ENCODE results near the gene IFI30. TPM values are rescaled to one million over a fixed set of nuclear protein-coding genes. Genes with fewer than 3 reads are reported as not detected.

The IFI30 gene
- total RNA-seq, 4 donors from 2014 or later: 22.4 to 92.8 (median 42.9) TPM

DNA sequence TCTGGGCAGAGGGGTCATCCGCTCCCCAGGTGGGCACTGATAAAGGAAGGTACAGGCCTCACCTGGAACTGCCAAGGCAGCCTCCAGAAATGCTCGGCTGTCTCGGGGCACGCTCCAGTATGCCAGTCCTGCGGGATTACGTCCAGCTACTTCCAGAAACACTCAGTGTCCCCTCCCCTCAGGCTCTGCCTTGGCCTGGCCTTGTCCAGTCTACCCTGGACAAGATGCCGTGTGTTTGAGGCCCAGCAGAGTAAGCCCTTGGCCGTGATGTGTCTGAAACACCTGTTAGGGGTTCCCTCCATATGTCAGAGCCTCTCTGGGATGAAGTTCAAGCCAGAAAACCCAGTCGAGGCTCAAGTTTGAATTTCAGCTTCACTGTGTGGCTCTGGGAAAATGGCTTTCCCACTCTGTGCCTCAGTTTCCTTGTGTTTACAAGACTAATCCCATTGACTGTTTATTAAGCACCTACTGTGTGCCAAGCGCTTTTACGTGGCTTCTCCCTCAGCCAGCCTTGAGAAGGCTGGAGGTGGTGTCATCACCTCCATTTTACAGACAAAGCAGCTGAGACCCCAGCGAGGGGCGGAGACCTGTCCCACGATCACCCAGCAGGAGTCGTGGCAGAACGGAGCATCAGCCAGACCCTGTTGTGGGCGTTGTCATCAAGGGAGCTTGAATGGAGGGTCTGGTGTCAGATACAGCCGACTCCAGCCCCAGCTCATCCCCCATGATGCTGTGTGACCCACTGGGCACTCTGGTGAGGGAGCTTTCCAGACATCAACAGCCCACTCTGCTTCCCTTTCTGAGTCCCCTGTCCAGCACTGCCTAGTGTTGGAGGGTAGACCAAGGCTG is 22.6 kb upstream of the IFI30 start:
- Histone ChIP-seq H3K9me3 (no peaks in the 10 kb centered on the region), H3K27me3 (no peaks in the 10 kb centered on the region), H3K27ac (replicated peaks in 1 of 4) (peak overlapping the region; percentile 89 to 97 (median 94)), H3K36me3 (peaks cover 8 to 38% (median 22%) of the 10 kb centered on the region in 4 donors), H3K4me1 (peaks cover 21 to 39% (median 36%) of the 10 kb centered on the region in 4 donors), H3K4me3 (no peak overlapping the region)
- no peak for TF ChIP-seq POLR2A (IDR thresholded peaks at IDR 0.05; ENCODE audit: low read depth)
- no peak for TF ChIP-seq EP300 (IDR thresholded peaks at IDR 0.05)
- WGBS: 84% methylated on average over 16 of the region's 18 CpGs
- DNase-seq (ENCODE audit: extremely low spot score): no peak
- intact Hi-C loops (cut with DNase I): loop anchor here (5.0 to 10.0 kb wide), 2 partner anchors 39 to 146 kb away; partner anchors contain the start of gene ARRDC2

DNA sequence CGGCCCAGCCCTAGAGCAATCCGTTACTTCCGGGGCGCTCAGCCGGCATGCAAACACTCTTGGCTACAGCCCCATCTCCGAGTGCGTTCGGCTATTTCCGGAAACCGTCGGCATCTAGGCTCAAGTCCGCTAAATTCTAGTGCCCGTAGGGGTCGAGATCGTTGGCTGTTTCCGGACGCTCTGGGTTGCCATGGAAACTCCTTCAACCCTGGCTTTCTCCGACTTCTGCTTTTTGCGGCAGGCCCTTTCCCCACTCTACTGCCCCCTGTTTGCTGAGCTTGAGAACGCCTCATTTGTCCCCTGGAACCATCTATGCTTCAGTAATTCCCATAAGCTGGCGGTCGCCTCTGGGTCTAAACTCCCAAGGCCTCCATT is 21.2 kb upstream of the IFI30 start:
- H3K27me3 ChIP-seq: no peaks in the 10 kb centered on the region
- WGBS: under 1% methylated on average over 22 of the region's 22 CpGs
- DNase-seq (ENCODE audit: extremely low spot score): peak; percentile 99
- H3K36me3 ChIP-seq: peaks cover 8 to 27% (median 13%) of the 10 kb centered on the region in 4 donors
- H3K4me1 ChIP-seq: peaks cover 35 to 53% (median 50%) of the 10 kb centered on the region in 4 donors
- H3K9me3 ChIP-seq: no peaks in the 10 kb centered on the region
- intact Hi-C loops (cut with DNase I): loop anchor here (5.0 to 10.0 kb wide), 2 partner anchors 40 to 148 kb away; partner anchors contain the start of gene ARRDC2
- TF ChIP-seq POLR2A (IDR thresholded peaks at IDR 0.05; ENCODE audit: low read depth) (no peak), POLR2AphosphoS5 (IDR thresholded peaks at IDR 0.05) (peak; percentile 49 to 59)
- TF ChIP-seq, protein P1, sequence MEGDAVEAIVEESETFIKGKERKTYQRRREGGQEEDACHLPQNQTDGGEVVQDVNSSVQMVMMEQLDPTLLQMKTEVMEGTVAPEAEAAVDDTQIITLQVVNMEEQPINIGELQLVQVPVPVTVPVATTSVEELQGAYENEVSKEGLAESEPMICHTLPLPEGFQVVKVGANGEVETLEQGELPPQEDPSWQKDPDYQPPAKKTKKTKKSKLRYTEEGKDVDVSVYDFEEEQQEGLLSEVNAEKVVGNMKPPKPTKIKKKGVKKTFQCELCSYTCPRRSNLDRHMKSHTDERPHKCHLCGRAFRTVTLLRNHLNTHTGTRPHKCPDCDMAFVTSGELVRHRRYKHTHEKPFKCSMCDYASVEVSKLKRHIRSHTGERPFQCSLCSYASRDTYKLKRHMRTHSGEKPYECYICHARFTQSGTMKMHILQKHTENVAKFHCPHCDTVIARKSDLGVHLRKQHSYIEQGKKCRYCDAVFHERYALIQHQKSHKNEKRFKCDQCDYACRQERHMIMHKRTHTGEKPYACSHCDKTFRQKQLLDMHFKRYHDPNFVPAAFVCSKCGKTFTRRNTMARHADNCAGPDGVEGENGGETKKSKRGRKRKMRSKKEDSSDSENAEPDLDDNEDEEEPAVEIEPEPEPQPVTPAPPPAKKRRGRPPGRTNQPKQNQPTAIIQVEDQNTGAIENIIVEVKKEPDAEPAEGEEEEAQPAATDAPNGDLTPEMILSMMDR (IDR thresholded peaks at IDR 0.05): peak; percentile 43 to 66 (median 59)
- H3K4me3 ChIP-seq: peak overlapping the region; percentile 79 to 97 (median 86)
- peak overlapping the region; percentile 89 to 97 (median 94) for H3K27ac ChIP-seq (replicated peaks in 1 of 4)

DNA sequence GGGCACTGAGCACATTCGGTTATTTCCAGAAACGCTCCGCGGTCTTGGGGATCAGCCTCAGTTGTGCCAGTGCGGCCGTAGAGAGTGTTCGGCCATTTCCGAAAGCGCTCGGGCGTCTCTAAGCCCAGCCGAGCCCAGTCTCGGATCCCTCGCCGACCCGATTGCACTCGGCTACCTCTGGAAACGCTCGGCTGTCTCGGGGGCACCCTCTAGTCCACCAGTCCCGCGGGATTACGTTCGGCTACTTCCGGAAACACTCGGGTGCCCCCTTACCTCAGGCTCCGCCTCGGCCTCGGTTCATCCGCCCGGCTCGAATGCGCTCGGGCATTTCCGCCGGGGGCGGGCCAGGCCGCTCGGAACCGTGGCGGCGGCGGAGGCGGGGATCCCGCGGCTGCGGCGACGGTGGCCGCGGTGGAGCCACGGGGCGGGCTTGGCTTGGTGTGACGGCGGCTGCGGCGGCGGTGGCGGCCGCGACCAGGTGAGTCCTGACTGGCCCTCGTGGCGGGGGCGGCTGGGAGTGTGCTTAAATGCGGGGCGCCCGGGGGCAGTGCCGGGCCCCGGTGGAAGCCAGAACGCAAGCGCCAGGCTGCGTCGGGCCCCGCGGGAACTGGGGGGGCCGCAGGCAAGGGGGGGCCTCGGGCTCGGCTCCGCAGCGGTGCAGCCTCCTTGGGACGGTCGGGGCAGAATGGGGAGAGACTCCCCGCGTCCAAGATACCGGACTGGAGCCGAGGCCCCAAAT is 20.6 kb upstream of the IFI30 start, which contains the start of gene PIK3R2:
Gene PIK3R2 (plus strand): TSS at position 347 of the 739 bp plus-strand sequence. CDS start 2,717 bp downstream, outside the sequence.
- 2% methylated on average over 40 of the region's 86 CpGs for WGBS
- intact Hi-C loops (cut with DNase I): loop anchor here (5.0 to 10.0 kb wide), 2 partner anchors 41 to 148 kb away; partner anchors contain the start of gene ARRDC2

DNA sequence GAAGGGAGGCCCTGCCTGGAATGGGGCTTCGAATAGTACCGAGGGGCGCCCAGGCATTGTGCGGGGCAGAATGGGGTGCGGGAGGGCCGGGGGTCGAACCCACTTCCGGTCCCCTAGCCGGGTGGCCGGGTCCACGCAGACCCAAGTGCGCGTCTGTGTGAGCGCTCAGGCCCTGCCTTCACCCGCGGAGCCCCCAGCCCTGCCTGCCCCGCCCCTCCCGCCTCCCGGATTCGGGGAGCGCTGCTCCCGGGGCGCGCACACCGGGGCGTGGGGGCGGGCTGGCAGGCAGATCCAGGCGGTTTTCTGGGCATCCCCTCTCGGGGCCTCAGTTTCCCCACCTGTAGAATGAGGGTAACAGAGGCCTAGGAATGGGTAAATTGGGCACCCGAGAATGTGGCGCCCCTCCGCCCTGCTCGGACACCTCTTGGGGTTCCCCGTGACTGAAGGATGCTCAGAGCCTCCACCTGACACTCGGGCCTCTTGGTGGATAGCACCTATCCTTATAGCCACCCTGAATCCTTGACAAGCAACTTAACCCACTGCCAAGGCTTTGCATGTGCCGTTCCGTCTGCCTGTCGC is 20.0 kb upstream of the IFI30 start:
- no peaks in the 10 kb centered on the region for H3K27me3 ChIP-seq
- H3K27ac ChIP-seq (replicated peaks in 1 of 4): peak overlapping the region; percentile 89 to 97 (median 94)
- peak overlapping the region; percentile 79 to 97 (median 86) for H3K4me3 ChIP-seq
- intact Hi-C loops (cut with DNase I): loop anchor here (5.0 to 10.0 kb wide), 2 partner anchors 41 to 149 kb away; partner anchors contain the start of gene ARRDC2
- DNase-seq (ENCODE audit: extremely low spot score): peak; percentile 90
- 8% methylated on average over 12 of the region's 38 CpGs for WGBS
- peaks cover 7 to 15% (median 10%) of the 10 kb centered on the region in 4 donors for H3K36me3 ChIP-seq
- TF ChIP-seq EP300 (IDR thresholded peaks at IDR 0.05): no peak
- TF ChIP-seq, protein P1 (IDR thresholded peaks at IDR 0.05): no peak
- no peak for TF ChIP-seq POLR2A (IDR thresholded peaks at IDR 0.05; ENCODE audit: low read depth)
- no peak for TF ChIP-seq POLR2AphosphoS5 (IDR thresholded peaks at IDR 0.05)
- no peaks in the 10 kb centered on the region for H3K9me3 ChIP-seq
- peaks cover 41 to 60% (median 59%) of the 10 kb centered on the region in 4 donors for H3K4me1 ChIP-seq

More for the DNA sequence above, 20.6 kb upstream of the IFI30 start, which contains the start of gene PIK3R2:
- H3K4me1 ChIP-seq: peaks cover 41 to 58% (median 55%) of the 10 kb centered on the region in 4 donors
- H3K36me3 ChIP-seq: peaks cover 7 to 21% (median 10%) of the 10 kb centered on the region in 4 donors
- H3K27me3 ChIP-seq: no peaks in the 10 kb centered on the region
- peak within 1 kb of the TSS; percentile 89 to 97 (median 94) for H3K27ac ChIP-seq (replicated peaks in 1 of 4)
- H3K9me3 ChIP-seq: no peaks in the 10 kb centered on the region
- H3K4me3 ChIP-seq: peak within 1 kb of the TSS; percentile 79 to 97 (median 86)
- peak; percentile 99 for DNase-seq (ENCODE audit: extremely low spot score)
- TF ChIP-seq POLR2AphosphoS5 (IDR thresholded peaks at IDR 0.05) (peak; percentile 63 to 76), EP300 (IDR thresholded peaks at IDR 0.05) (no peak), POLR2A (IDR thresholded peaks at IDR 0.05; ENCODE audit: low read depth) (peak; percentile 13)
- TF ChIP-seq, protein P1 (IDR thresholded peaks at IDR 0.05): peak in 1 of 3 experiments; percentile 2
